ENCODE measurements around the gene SULT6B1. TPM values are rescaled to one million over a fixed set of nuclear protein-coding genes. Genes with fewer than 3 reads are reported as not detected.
A peak's percentile ranks its signal among the peaks of the same experiment; 100 is the strongest.

SULT6B1 gene
- total RNA-seq, 2 donors from 2014 or later: not detected

DNA sequence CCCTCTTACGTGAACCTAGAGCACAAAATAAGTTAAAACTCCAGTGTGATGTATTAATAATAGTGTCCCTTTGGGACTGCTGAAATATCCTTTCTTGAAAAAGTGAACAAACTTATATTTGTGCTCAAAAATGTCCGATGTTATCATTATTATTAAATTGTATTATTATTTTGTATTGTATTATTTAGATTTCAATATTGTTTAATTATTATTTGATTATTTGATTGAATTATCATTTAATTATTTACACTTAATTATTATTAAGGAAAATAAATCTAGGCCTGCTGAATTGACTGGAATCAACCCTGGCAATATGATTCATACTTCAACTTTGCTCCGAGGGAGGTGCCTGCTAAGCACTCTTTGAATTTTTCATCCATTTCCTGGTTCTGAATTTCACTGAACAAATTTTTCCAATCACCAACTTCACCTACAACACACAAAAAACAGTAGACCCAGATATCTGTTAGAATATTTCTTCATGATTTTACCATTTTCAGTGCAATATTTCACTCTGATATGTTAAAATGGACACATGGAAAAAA, 20.8 kb downstream of the SULT6B1 start:
- no peak for DNase-seq (ENCODE audit: low spot score)
- H3K27me3 ChIP-seq: no peaks in the 10 kb centered on the region
- H3K9me3 ChIP-seq: peaks cover 0 to 12% of the 10 kb centered on the region in 2 donors
- no peaks in the 10 kb centered on the region for H3K36me3 ChIP-seq
- no peaks in the 10 kb centered on the region for H3K4me1 ChIP-seq
- TF ChIP-seq CTCF (IDR thresholded peaks at IDR 0.05): no peak
- no peak overlapping the region for H3K4me3 ChIP-seq
- H3K27ac ChIP-seq: no peak overlapping the region

DNA sequence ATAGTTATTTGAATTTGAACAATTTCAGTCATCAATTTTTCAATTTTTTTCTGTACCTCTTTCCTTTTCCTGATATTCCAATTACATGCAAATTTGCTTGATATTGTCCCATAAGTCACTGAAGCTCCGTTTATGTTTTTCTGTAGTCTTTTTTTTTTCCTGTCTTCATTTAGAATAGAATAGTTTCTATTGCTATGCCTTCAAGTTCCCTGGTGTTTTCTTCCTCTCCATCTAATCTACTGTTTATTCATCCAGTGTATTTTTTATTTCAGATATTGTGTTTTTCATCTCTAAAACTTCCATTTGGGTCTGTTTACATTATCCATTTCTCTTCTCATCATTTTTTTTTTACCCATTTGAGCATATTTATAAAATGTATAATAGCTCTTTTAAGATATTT, 23.7 kb downstream of the SULT6B1 start:
- H3K27ac ChIP-seq: no peak overlapping the region
- H3K36me3 ChIP-seq: no peaks in the 10 kb centered on the region
- H3K4me1 ChIP-seq: no peaks in the 10 kb centered on the region
- H3K27me3 ChIP-seq: no peaks in the 10 kb centered on the region
- no peak for TF ChIP-seq CTCF (IDR thresholded peaks at IDR 0.05)
- H3K4me3 ChIP-seq: no peak overlapping the region
- DNase-seq (ENCODE audit: low spot score): no peak
- H3K9me3 ChIP-seq: peaks cover 0 to 12% of the 10 kb centered on the region in 2 donors

DNA sequence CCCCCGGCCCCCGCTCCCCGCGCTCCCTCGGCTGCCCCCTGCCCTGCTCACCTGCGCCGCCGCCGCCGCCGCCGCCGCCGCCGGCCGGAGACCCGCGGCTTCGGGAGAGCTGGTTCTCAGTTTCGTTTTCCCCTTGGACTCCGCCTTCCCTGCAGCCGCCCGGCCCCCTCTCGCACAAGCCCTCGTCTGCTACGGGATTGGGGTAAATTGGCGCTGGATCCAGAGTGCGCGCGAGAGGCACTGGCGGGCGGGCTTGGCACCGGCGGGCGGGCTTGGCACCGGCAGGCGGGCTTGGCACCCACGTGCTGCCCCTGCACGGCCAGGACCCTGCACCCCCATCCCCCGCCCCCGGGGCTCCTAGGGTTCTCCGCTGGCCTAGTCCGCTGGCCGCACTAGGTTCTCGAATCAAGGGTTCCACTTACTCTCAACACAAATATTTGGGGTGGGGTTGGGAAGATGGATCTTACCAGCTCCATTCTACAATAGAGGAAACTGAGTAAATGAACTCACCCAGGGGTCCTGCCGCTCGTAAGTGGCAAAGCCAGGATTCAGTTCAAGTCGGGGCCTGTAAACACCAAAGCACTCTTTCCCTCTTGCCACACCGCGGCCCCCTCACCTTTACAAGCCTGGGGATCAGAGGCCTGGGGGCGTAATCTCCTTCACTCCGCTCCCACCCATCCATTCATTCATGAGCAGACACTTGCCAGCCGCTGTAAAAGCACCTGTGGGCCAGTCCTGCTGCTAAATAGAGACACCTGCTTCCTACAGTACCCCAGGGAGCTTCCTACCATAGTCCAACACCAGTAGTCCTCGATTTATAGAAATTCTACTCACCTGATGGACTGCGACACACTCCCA, 31.4 kb downstream of the SULT6B1 start, which contains the start of gene EIF2AK2:
TSS of gene EIF2AK2 (minus strand) at position 124 of the 858 bp plus-strand sequence. CDS start 9,174 bp downstream, outside the sequence.
- Histone ChIP-seq H3K9me3 (no peaks in the 10 kb centered on the region), H3K27ac (peak within 1 kb of the TSS; percentile 83 to 86), H3K36me3 (no peaks in the 10 kb centered on the region), H3K4me3 (peak within 1 kb of the TSS; percentile 87), H3K27me3 (no peaks in the 10 kb centered on the region), H3K4me1 (peaks cover 0 to 18% of the 10 kb centered on the region in 2 donors)
- peak; percentile 86 for DNase-seq (ENCODE audit: low spot score)
- no peak for TF ChIP-seq CTCF (IDR thresholded peaks at IDR 0.05)

- peak; percentile 74 for DNase-seq (ENCODE audit: low spot score)
These were observed 32.2 kb downstream of the SULT6B1 start for GRCh38 chr2:37156071-37156856.

More at GRCh38 chr2:37156071-37156856, 32.2 kb downstream of the SULT6B1 start:
- TF ChIP-seq CTCF (IDR thresholded peaks at IDR 0.05): no peak
- Histone ChIP-seq H3K27ac (peak overlapping the region; percentile 83 to 86), H3K4me1 (peaks cover 0 to 18% of the 10 kb centered on the region in 2 donors), H3K4me3 (peak overlapping the region; percentile 87), H3K27me3 (no peaks in the 10 kb centered on the region), H3K9me3 (no peaks in the 10 kb centered on the region), H3K36me3 (no peaks in the 10 kb centered on the region)

Data from right atrium auricular region (tissue), 2 donors.